HG03135 (cell line): ENCODE measurements around the gene CENPP.

ENCODE experiments used
- ATAC-seq: cut with Tn5 transposase; IDR thresholded peaks from one replicate; pipeline ENCODE4 v1.9.1; 2021; ENCODE audit warnings: mild to moderate bottlenecking, moderate library complexity; ENCODE audit not compliant: unreplicated experiment

Gene CENPP

GRCh38 chr9:92422611-92423338 lies 97.0 kb downstream of the CENPP start:
- no peak for ATAC-seq

GRCh38 chr9:92423612-92424011 lies 97.9 kb downstream of the CENPP start:
- no peak for ATAC-seq

- ATAC-seq: no peak
These were observed 98.6 kb downstream of the CENPP start, which contains the start of gene OMD for GRCh38 chr9:92424340-92424739. OMD (minus strand) TSS chr9:92424471; CDS start chr9:92417558, 6,913 bp downstream.

- ATAC-seq: no peak
These were observed 99.7 kb downstream of the CENPP start for GRCh38 chr9:92425474-92425873.

- no peak for ATAC-seq
These were observed 100.9 kb downstream of the CENPP start for GRCh38 chr9:92426501-92427145.

GRCh38 chr9:92429836-92430235 lies 104.1 kb downstream of the CENPP start:
- ATAC-seq: no peak

GRCh38 chr9:92432350-92432749 lies 106.6 kb downstream of the CENPP start:
- ATAC-seq: no peak

- ATAC-seq: no peak
These were observed 107.3 kb downstream of the CENPP start for GRCh38 chr9:92432972-92433548.

GRCh38 chr9:92435263-92435662 lies 109.5 kb downstream of the CENPP start:
- no peak for ATAC-seq

- no peak for ATAC-seq
These were observed 113.3 kb downstream of the CENPP start for GRCh38 chr9:92438900-92439526.

GRCh38 chr9:92439921-92440750 lies 114.4 kb downstream of the CENPP start:
- no peak for ATAC-seq

- no peak for ATAC-seq
These were observed 114.9 kb downstream of the CENPP start for GRCh38 chr9:92440751-92441046.

- ATAC-seq: no peak
These were observed 119.1 kb downstream of the CENPP start for GRCh38 chr9:92444841-92445240.

GRCh38 chr9:92446536-92446935 lies 120.8 kb downstream of the CENPP start:
- no peak for ATAC-seq

- no peak for ATAC-seq
These were observed 129.5 kb downstream of the CENPP start for GRCh38 chr9:92455217-92455616.

GRCh38 chr9:92457576-92457975 lies 131.8 kb downstream of the CENPP start:
- ATAC-seq: no peak

- ATAC-seq: no peak
These were observed 137.6 kb downstream of the CENPP start for GRCh38 chr9:92463387-92463786.

- ATAC-seq: no peak
These were observed 138.2 kb downstream of the CENPP start for GRCh38 chr9:92463984-92464383.

- no peak for ATAC-seq
These were observed 141.3 kb downstream of the CENPP start for GRCh38 chr9:92467041-92467440.

GRCh38 chr9:92467511-92467910 lies 141.8 kb downstream of the CENPP start:
- ATAC-seq: no peak

- ATAC-seq: no peak
These were observed 142.5 kb downstream of the CENPP start for GRCh38 chr9:92468206-92468605.
